Mesendoderm (in vitro differentiated cells): ENCODE measurements around the gene ALK.

Experiments used
- DNase-seq: peaks from one replicate; pipeline ENCODE4 v3.0.0; 2013
- H2AK5ac ChIP-seq: 2 replicates; pipeline ENCODE4 v1.6.1; 2013; ENCODE audit warnings: low read length, inconsistent platforms
- H2BK120ac ChIP-seq: 2 replicates; pipeline ENCODE4 v1.6.1; 2013; ENCODE audit warnings: low read depth, mild to moderate bottlenecking, low read length, moderate library complexity, mixed read lengths
- H2BK15ac ChIP-seq: replicated peaks from 2 replicates; pipeline ENCODE4 v1.6.1; 2013; ENCODE audit warnings: low read depth, mild to moderate bottlenecking, moderate library complexity
- H2BK5ac ChIP-seq: 2 replicates; pipeline ENCODE4 v1.6.1; 2013; ENCODE audit warnings: low read length, inconsistent platforms
- H3K18ac ChIP-seq: 2 replicates; pipeline ENCODE4 v1.6.1; 2013; ENCODE audit warnings: mild to moderate bottlenecking, low read length, mixed read lengths
- H3K23ac ChIP-seq: one replicate; pipeline ENCODE4 v1.6.1; 2013; ENCODE audit warnings: low read length
- H3K27ac ChIP-seq: 2 replicates; pipeline ENCODE4 v1.5.1; 2013; ENCODE audit warnings: low read depth, mild to moderate bottlenecking, inconsistent platforms, low read length, moderate library complexity
- H3K27me3 ChIP-seq: 2 replicates; pipeline ENCODE4 v1.6.1; 2013; ENCODE audit warnings: low read length, control low read depth, mild to moderate bottlenecking, inconsistent platforms; ENCODE audit not compliant: insufficient read depth, poor library complexity
- H3K36me3 ChIP-seq: 2 replicates; pipeline ENCODE4 v1.6.1; 2013; ENCODE audit warnings: low read length, inconsistent platforms; ENCODE audit not compliant: control insufficient read depth, insufficient read depth
- H3K4ac ChIP-seq: one replicate; pipeline ENCODE4 v1.6.1; 2013; ENCODE audit warnings: low read depth, mild to moderate bottlenecking, low read length, moderate library complexity
- H3K4me1 ChIP-seq: 2 replicates; pipeline ENCODE4 v1.6.1; 2013; ENCODE audit warnings: low read depth, low read length, inconsistent platforms; ENCODE audit not compliant: control insufficient read depth
- H3K4me2 ChIP-seq: 2 replicates; pipeline ENCODE4 v1.6.1; 2013; ENCODE audit warnings: low read length
- H3K4me3 ChIP-seq: 2 replicates; pipeline ENCODE4 v1.5.1; 2013; ENCODE audit warnings: mild to moderate bottlenecking, low read length
- H3K56ac ChIP-seq: one replicate; pipeline ENCODE4 v1.6.1; 2013; ENCODE audit warnings: low read length
- H3K79me1 ChIP-seq: 2 replicates; pipeline ENCODE4 v1.6.1; 2013; ENCODE audit warnings: low read length, inconsistent platforms
- H3K79me2 ChIP-seq: 2 replicates; pipeline ENCODE4 v1.6.1; 2013; ENCODE audit warnings: mild to moderate bottlenecking, low read length; ENCODE audit not compliant: control insufficient read depth, insufficient read depth
- H3K9ac ChIP-seq: 2 replicates; pipeline ENCODE4 v1.6.1; 2013; ENCODE audit warnings: low read length, inconsistent platforms
- H4K5ac ChIP-seq: one replicate; pipeline ENCODE4 v1.6.1; 2013; ENCODE audit warnings: low read length
- H4K8ac ChIP-seq: one replicate; pipeline ENCODE4 v1.6.1; 2013; ENCODE audit warnings: low read depth, mild to moderate bottlenecking, control low read depth, low read length, moderate library complexity
- WGBS: extraction: QIAGEN DNeasy Blood & Tissue Kit; methylation state at CpG from one replicate; pipeline ENCODE4 v1.1.7; 2013; ENCODE audit warnings: low lambda C conversion rate, missing lambda C conversion rate; ENCODE audit not compliant: insufficient coverage; ENCODE audit errors: extremely low coverage; 5-methylcytosine and 5-hydroxymethylcytosine counted together

ALK gene

GRCh38 chr2:29848566-29849310 is 72.6 kb downstream of the ALK start:
- H3K79me1 ChIP-seq = no peaks in the 10 kb centered on the region
- H2BK5ac ChIP-seq = no peak overlapping the region
- H3K56ac ChIP-seq = no peak overlapping the region
- no peak overlapping the region for H3K4me2 ChIP-seq
- no peak overlapping the region for H4K8ac ChIP-seq
- no peak overlapping the region for H2BK15ac ChIP-seq
- H3K9ac ChIP-seq = no peak overlapping the region
- no peak overlapping the region for H3K27ac ChIP-seq
- no peak overlapping the region for H3K18ac ChIP-seq
- no peak overlapping the region for H4K5ac ChIP-seq
- no peak overlapping the region for H2BK120ac ChIP-seq
- H3K27me3 ChIP-seq = no peaks in the 10 kb centered on the region
- H3K79me2 ChIP-seq = no peaks in the 10 kb centered on the region
- no peaks in the 10 kb centered on the region for H3K36me3 ChIP-seq
- no peak overlapping the region for H2AK5ac ChIP-seq
- no CpG with 5 or more reads among the region's 12 CpGs for WGBS
- no peak for DNase-seq
- H3K23ac ChIP-seq = no peak overlapping the region
- no peak overlapping the region for H3K4me3 ChIP-seq
- no peaks in the 10 kb centered on the region for H3K4me1 ChIP-seq
- no peak overlapping the region for H3K4ac ChIP-seq

GRCh38 chr2:29847886-29848285 is 73.5 kb downstream of the ALK start:
- no peaks in the 10 kb centered on the region for H3K4me1 ChIP-seq
- H3K23ac ChIP-seq = no peak overlapping the region
- H3K27me3 ChIP-seq = no peaks in the 10 kb centered on the region
- H3K9ac ChIP-seq = no peak overlapping the region
- H3K18ac ChIP-seq = no peak overlapping the region
- H4K8ac ChIP-seq = no peak overlapping the region
- no peak overlapping the region for H3K27ac ChIP-seq
- H3K4me3 ChIP-seq = no peak overlapping the region
- H2AK5ac ChIP-seq = no peak overlapping the region
- no peaks in the 10 kb centered on the region for H3K36me3 ChIP-seq
- WGBS = no CpG with 5 or more reads among the region's 6 CpGs
- H3K4ac ChIP-seq = no peak overlapping the region
- H3K4me2 ChIP-seq = no peak overlapping the region
- no peak overlapping the region for H4K5ac ChIP-seq
- H2BK120ac ChIP-seq = no peak overlapping the region
- H3K56ac ChIP-seq = no peak overlapping the region
- H3K79me2 ChIP-seq = no peaks in the 10 kb centered on the region
- H2BK15ac ChIP-seq = no peak overlapping the region
- H3K79me1 ChIP-seq = no peaks in the 10 kb centered on the region
- no peak for DNase-seq
- no peak overlapping the region for H2BK5ac ChIP-seq

GRCh38 chr2:29844713-29845326 is 76.6 kb downstream of the ALK start:
- no peaks in the 10 kb centered on the region for H3K4me1 ChIP-seq
- H2BK5ac ChIP-seq = no peak overlapping the region
- H3K27me3 ChIP-seq = no peaks in the 10 kb centered on the region
- H3K27ac ChIP-seq = no peak overlapping the region
- no peak overlapping the region for H3K23ac ChIP-seq
- no peak overlapping the region for H3K56ac ChIP-seq
- H2BK15ac ChIP-seq = no peak overlapping the region
- H3K79me2 ChIP-seq = no peaks in the 10 kb centered on the region
- no peak overlapping the region for H3K4me2 ChIP-seq
- H3K36me3 ChIP-seq = no peaks in the 10 kb centered on the region
- H2BK120ac ChIP-seq = no peak overlapping the region
- H3K79me1 ChIP-seq = no peaks in the 10 kb centered on the region
- H3K18ac ChIP-seq = no peak overlapping the region
- no CpG with 5 or more reads among the region's 3 CpGs for WGBS
- no peak overlapping the region for H4K5ac ChIP-seq
- no peak overlapping the region for H3K4ac ChIP-seq
- no peak overlapping the region for H4K8ac ChIP-seq
- no peak overlapping the region for H3K4me3 ChIP-seq
- no peak overlapping the region for H2AK5ac ChIP-seq
- no peak for DNase-seq
- H3K9ac ChIP-seq = no peak overlapping the region

GRCh38 chr2:29841386-29842004 is 79.9 kb downstream of the ALK start:
- DNase-seq = peak; percentile 43

GRCh38 chr2:29839306-29839705 is 82.1 kb downstream of the ALK start:
- Histone ChIP-seq H3K23ac (no peak overlapping the region), H3K27me3 (no peaks in the 10 kb centered on the region), H3K56ac (no peak overlapping the region), H3K79me2 (no peaks in the 10 kb centered on the region), H2AK5ac (no peak overlapping the region), H2BK15ac (no peak overlapping the region), H3K4ac (no peak overlapping the region), H3K36me3 (no peaks in the 10 kb centered on the region), H4K5ac (no peak overlapping the region), H3K4me3 (no peak overlapping the region), H3K27ac (no peak overlapping the region), H4K8ac (no peak overlapping the region), H3K4me1 (no peaks in the 10 kb centered on the region), H3K4me2 (no peak overlapping the region), H3K79me1 (no peaks in the 10 kb centered on the region), H3K18ac (no peak overlapping the region), H3K9ac (no peak overlapping the region), H2BK120ac (no peak overlapping the region), H2BK5ac (no peak overlapping the region)
- no CpG with 5 or more reads among the region's 4 CpGs for WGBS
- DNase-seq = no peak

More at GRCh38 chr2:29841386-29842004, 79.9 kb downstream of the ALK start:
- no peak overlapping the region for H3K18ac ChIP-seq
- H3K27me3 ChIP-seq = no peaks in the 10 kb centered on the region
- H3K4me1 ChIP-seq = no peaks in the 10 kb centered on the region
- H3K4ac ChIP-seq = no peak overlapping the region
- H3K79me1 ChIP-seq = no peaks in the 10 kb centered on the region
- H3K9ac ChIP-seq = no peak overlapping the region
- no peak overlapping the region for H2AK5ac ChIP-seq
- no peaks in the 10 kb centered on the region for H3K36me3 ChIP-seq
- no peak overlapping the region for H4K5ac ChIP-seq
- WGBS = no CpG with 5 or more reads among the region's 6 CpGs
- H4K8ac ChIP-seq = no peak overlapping the region
- no peaks in the 10 kb centered on the region for H3K79me2 ChIP-seq
- no peak overlapping the region for H3K23ac ChIP-seq
- no peak overlapping the region for H2BK15ac ChIP-seq
- no peak overlapping the region for H3K4me3 ChIP-seq
- no peak overlapping the region for H3K4me2 ChIP-seq
- H3K27ac ChIP-seq = no peak overlapping the region
- H2BK5ac ChIP-seq = no peak overlapping the region
- H2BK120ac ChIP-seq = no peak overlapping the region
- no peak overlapping the region for H3K56ac ChIP-seq
